OCI-LY3 (cell line): Measurements from ENCODE around the gene CALHM4.

Experiments used
- EZH2phosphoT487 ChIP-seq: fragments of 200-600 bp; shearing (Covaris generic); IDR thresholded peaks from 2 replicates; pipeline ENCODE4 v1.6.1; 2018; ENCODE audit warnings: antibody characterized with exemption, mixed run types, low read depth
- TF ChIP-seq, protein P1 (sequence below): fragments of 200-600, 300-600 bp; sonication (generic); IDR thresholded peaks from 2 replicates; pipeline ENCODE4 v1.5.1; 2014; ENCODE audit warnings: antibody characterized with exemption, low read length, low read depth

DNA sequence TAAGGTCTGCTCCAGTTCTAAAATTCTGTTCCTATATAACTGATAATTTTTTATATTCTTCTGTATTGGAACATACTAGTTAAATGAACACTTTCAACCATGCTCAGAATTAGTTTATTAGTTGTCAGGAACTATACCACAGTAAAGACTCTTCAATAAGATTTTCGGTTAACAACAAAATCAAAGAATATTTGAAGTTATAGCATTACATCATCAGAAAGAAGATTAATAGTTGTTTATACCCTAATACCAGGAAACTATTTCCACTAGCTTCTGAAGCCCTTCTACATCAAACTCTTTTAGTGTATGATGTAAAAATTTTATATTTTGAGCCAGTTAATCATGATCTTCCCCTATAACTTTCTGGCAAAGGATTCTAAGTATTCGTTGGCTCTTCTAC is 6.6 kb downstream of the CALHM4 start:
- no peak for TF ChIP-seq EZH2phosphoT487
- TF ChIP-seq, protein P1, sequence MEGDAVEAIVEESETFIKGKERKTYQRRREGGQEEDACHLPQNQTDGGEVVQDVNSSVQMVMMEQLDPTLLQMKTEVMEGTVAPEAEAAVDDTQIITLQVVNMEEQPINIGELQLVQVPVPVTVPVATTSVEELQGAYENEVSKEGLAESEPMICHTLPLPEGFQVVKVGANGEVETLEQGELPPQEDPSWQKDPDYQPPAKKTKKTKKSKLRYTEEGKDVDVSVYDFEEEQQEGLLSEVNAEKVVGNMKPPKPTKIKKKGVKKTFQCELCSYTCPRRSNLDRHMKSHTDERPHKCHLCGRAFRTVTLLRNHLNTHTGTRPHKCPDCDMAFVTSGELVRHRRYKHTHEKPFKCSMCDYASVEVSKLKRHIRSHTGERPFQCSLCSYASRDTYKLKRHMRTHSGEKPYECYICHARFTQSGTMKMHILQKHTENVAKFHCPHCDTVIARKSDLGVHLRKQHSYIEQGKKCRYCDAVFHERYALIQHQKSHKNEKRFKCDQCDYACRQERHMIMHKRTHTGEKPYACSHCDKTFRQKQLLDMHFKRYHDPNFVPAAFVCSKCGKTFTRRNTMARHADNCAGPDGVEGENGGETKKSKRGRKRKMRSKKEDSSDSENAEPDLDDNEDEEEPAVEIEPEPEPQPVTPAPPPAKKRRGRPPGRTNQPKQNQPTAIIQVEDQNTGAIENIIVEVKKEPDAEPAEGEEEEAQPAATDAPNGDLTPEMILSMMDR, result no peak
